HFFc6 (cell line): ENCODE measurements around the gene DCBLD2. TPM values are rescaled to one million over a fixed set of nuclear protein-coding genes. Genes with fewer than 3 reads are reported as not detected.

Source experiments
- DNase-seq: peaks from one replicate; pipeline ENCODE4 v3.0.0-alpha.2; 2018
- H3K27ac Mint-ChIP-seq: 2 replicates; pipeline ENCODE4 v1.8.0; 2020; ENCODE audit warnings: mild to moderate bottlenecking, mixed read lengths
- H3K27me3 Mint-ChIP-seq: 2 replicates; pipeline ENCODE4 v1.8.0; 2021; ENCODE audit warnings: mild to moderate bottlenecking, moderate library complexity, mixed read lengths; ENCODE audit not compliant: insufficient read depth
- H3K36me3 Mint-ChIP-seq: 2 replicates; pipeline ENCODE4 v1.8.0; 2021; ENCODE audit warnings: low read depth, mixed read lengths
- H3K4me1 Mint-ChIP-seq: 2 replicates; pipeline ENCODE4 v1.8.0; 2020; ENCODE audit warnings: low read depth, mixed read lengths
- H3K4me3 Mint-ChIP-seq: 2 replicates; pipeline ENCODE4 v1.8.0; 2020; ENCODE audit warnings: mild to moderate bottlenecking, moderate library complexity, mixed read lengths
- H3K9me3 Mint-ChIP-seq: 2 replicates; pipeline ENCODE4 v1.8.0; 2020; ENCODE audit warnings: mild to moderate bottlenecking, mixed read lengths
- total RNA-seq, 6 experiments: library from RNA; stranded (reverse); fragmentation: NEBNext Ultra II Directional; extraction: Animal tissue kit (Norgen Biotek cat#: 25700); gene quantifications; 2 replicates in 1 of 6; 3 replicates in 5 of 6; pipeline ENCODE4 v1.2.3, GENCODE V29; 2021
- TF ChIP-seq, protein P1 (sequence below): fragments of 200-600 bp; sonication (generic); IDR thresholded peaks from 2 replicates; pipeline ENCODE4 v1.5.0; 2021; ENCODE audit warnings: antibody characterized with exemption, mild to moderate bottlenecking

The DCBLD2 gene
- total RNA-seq, 6 experiments from 2014 or later, result 199 to 436 (median 233) TPM

DNA sequence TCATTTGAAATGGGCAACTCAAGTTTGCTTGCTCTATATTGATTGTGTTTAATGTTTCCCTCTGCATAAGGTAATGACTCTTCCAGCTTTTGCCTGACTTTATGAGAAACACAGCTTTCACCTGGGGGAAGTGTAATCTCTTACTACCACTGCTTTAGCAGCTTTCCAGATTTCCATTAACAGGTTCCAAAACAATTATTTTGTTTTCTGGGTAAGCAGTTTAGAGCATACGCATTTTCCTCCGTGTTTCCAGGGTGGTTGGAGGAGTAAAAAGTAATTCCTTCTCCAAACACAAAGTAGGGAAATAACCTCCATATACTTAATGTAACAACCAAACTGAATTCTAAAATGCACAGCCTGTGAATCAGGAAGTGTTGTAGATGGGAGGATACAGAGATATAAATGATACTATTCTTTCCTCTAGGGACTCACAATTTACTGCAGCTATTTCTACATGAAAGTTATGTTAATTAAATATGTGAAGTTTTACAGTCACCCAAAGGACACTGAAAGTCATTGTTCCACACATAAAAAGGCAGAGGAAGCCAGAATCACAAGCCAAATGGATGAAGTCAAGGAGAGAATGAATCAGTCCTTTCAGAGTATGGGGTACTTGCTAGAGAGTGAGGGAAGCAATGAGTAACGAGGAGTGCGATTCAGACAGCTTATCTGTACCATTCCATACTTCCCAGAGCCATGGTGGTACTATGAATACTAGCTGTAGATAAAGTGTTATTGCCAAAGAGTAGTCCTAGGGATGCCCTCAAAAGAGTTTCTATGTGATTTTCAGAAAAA is 121.8 kb downstream of the DCBLD2 start:
- H3K27me3 Mint-ChIP-seq, result peaks cover 13% of the 10 kb centered on the region
- H3K4me1 Mint-ChIP-seq, result peaks cover 50% of the 10 kb centered on the region
- peak overlapping the region; percentile 82 for H3K27ac Mint-ChIP-seq
- H3K4me3 Mint-ChIP-seq, result peak overlapping the region; percentile 63; the same call in 1 of the 2 replicates
- no peak for DNase-seq
- TF ChIP-seq, protein P1, sequence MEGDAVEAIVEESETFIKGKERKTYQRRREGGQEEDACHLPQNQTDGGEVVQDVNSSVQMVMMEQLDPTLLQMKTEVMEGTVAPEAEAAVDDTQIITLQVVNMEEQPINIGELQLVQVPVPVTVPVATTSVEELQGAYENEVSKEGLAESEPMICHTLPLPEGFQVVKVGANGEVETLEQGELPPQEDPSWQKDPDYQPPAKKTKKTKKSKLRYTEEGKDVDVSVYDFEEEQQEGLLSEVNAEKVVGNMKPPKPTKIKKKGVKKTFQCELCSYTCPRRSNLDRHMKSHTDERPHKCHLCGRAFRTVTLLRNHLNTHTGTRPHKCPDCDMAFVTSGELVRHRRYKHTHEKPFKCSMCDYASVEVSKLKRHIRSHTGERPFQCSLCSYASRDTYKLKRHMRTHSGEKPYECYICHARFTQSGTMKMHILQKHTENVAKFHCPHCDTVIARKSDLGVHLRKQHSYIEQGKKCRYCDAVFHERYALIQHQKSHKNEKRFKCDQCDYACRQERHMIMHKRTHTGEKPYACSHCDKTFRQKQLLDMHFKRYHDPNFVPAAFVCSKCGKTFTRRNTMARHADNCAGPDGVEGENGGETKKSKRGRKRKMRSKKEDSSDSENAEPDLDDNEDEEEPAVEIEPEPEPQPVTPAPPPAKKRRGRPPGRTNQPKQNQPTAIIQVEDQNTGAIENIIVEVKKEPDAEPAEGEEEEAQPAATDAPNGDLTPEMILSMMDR, result no peak
- H3K36me3 Mint-ChIP-seq, result no peaks in the 10 kb centered on the region
- H3K9me3 Mint-ChIP-seq, result no peaks in the 10 kb centered on the region

DNA sequence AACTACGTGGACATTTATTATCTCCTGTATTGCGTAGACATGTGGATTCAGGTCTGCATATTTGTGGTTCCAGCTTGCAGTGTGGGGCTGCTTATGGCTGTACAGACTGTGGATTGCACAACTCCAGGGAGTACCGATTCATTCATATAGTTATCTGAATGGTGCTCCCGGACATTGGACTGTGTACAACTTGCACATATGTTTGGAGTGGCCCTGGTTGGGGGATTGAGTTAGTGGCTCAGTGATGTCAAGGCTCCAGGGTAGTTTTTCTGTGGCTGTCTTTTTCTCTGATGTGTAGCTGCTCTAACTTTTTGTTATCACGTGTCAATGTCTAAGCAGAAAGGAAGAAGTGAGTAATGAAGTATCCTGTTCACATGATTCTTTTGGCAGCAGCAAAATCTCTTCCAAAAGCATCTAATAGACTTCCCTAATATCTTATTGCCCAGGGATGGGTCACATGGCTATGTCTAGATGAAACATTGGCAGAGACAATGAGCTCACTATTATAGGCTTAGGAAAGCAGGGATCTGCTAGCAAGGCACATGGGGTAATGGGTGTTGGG is 122.6 kb downstream of the DCBLD2 start:
- DNase-seq, result peak; percentile 78
- peaks cover 13% of the 10 kb centered on the region for H3K27me3 Mint-ChIP-seq
- H3K9me3 Mint-ChIP-seq, result no peaks in the 10 kb centered on the region
- H3K36me3 Mint-ChIP-seq, result no peaks in the 10 kb centered on the region
- TF ChIP-seq, protein P1, result no peak
- peak overlapping the region; percentile 82 for H3K27ac Mint-ChIP-seq
- H3K4me3 Mint-ChIP-seq, result peak overlapping the region; percentile 63
- H3K4me1 Mint-ChIP-seq, result peaks cover 43% of the 10 kb centered on the region

DNA sequence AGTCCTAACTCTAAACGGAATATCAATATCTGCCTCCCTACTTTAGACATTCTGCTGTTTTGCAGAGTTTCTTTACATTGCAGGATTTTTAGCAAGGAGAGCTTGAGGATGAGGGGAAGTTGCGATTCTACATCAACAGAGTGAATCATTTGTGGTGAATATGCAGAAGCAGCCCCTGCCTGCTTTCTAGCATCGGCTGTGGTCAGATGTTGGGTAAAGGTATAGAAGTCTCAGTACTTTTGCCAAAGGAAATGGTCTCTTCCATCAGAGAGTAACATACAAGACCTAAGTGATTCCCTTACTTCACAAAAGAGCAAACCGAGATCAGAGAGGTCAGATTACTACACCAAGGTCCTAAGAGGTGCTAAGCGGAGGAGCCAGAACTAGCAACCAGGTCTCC is 123.1 kb downstream of the DCBLD2 start:
- no peaks in the 10 kb centered on the region for H3K9me3 Mint-ChIP-seq
- H3K4me1 Mint-ChIP-seq, result peaks cover 41% of the 10 kb centered on the region
- peak overlapping the region; percentile 63; the same call in 1 of the 2 replicates for H3K4me3 Mint-ChIP-seq
- DNase-seq, result no peak
- no peaks in the 10 kb centered on the region for H3K36me3 Mint-ChIP-seq
- H3K27me3 Mint-ChIP-seq, result peaks cover 12% of the 10 kb centered on the region
- H3K27ac Mint-ChIP-seq, result peak overlapping the region; percentile 82; the same call in 1 of the 2 replicates
- TF ChIP-seq, protein P1, result no peak

DNA sequence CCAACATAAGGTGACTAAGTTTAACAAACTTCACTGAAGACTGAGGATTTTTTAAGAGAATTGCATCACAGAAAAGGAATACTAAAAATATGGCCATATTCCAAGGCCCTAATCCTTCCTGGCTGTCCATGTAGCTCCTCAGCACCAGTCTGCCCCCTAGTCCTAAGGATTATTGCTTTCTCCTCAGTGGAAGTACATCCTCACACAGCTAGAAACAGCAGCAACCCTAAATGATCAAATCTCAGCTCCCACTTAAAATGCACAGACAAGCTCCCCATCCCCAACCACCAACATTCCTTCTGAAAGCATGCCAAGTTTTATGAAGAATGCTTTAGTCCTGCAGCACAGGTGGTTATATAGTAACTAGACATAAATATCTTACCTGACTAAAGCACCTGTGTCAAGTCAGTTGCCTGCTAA is 123.7 kb downstream of the DCBLD2 start:
- Mint-ChIP-seq H3K27me3 (peaks cover 8% of the 10 kb centered on the region), H3K4me3 (no peak overlapping the region), H3K4me1 (peaks cover 37% of the 10 kb centered on the region), H3K27ac (no peak overlapping the region), H3K36me3 (no peaks in the 10 kb centered on the region), H3K9me3 (no peaks in the 10 kb centered on the region)
- DNase-seq, result peak; percentile 62
- TF ChIP-seq, protein P1, result peak; percentile 9; the same call in 1 of the 2 replicates

DNA sequence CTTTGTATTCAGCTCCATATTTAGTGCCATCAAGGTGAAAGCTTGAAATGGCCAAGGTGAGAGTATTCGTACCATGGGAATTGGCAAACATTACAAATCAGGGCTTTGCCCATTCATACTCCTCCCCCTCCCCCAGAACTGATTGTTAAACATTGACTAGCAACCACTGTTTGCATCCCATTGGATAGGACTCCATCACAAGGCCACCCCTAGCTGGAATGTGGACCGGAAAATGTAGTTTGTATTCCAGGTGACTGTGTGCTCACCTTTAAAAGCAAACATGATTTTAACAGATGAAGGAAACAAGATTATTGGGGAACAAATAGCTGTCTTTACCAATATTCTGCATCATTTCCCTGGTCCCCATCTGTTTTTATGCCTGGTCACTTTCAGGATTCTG is 124.2 kb downstream of the DCBLD2 start:
- Mint-ChIP-seq H3K27ac (no peak overlapping the region), H3K4me1 (peaks cover 37% of the 10 kb centered on the region), H3K9me3 (no peaks in the 10 kb centered on the region), H3K27me3 (peaks cover 8% of the 10 kb centered on the region), H3K36me3 (no peaks in the 10 kb centered on the region), H3K4me3 (no peak overlapping the region)
- DNase-seq, result no peak
- TF ChIP-seq, protein P1, result no peak
